Stimulated activated CD8-positive, alpha-beta memory T cell treated with anti-CD3 and anti-CD28 coated beads, Interleukin-4, amount 100 ng/mL, for 24 hours (primary cell): Measurements from ENCODE around the gene YPEL5.
"Not testable (repeated sequence)": the region's sequence is repeated elsewhere in the genome, so short reads cannot be mapped to it uniquely, and the experiment has no call there.

ENCODE experiments used
- DNase-seq: peaks from one replicate; pipeline ENCODE4 v3.0.0-alpha.2; 2020; ENCODE audit warnings: low read depth

Gene YPEL5

GRCh38 chr2:30136764-30137444 is 9.9 kb upstream of the YPEL5 start:
- no peak for DNase-seq

- DNase-seq, result no peak
These were observed 7.5 kb upstream of the YPEL5 start for GRCh38 chr2:30139131-30139870.

- DNase-seq, result no peak
These were observed 5.7 kb upstream of the YPEL5 start for GRCh38 chr2:30141136-30141535.

DNA sequence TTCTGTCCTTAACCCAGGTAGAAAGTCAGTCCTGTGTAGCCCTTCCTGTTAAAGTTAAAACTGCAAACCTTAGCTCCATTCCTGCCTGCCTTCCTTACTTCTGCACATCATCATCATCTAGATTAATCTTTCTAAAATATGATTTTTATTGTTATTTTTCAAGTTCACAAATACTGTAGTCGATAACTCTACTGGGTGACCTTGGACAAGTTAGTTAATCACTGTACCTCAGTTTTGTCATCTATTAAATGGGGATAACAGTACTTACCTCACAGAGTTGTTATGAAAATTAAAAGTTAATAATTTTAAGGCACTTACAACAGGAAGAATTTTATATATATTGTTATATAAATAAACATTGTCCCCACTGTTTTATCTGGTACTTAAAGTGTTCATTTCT is 2.5 kb upstream of the YPEL5 start:
- no peak for DNase-seq

- DNase-seq, result not testable (repeated sequence)
These were observed 1.9 kb upstream of the YPEL5 start for GRCh38 chr2:30144951-30145350.

- no peak for DNase-seq
These were observed 926 bp upstream of the YPEL5 start for GRCh38 chr2:30145826-30146336.

GRCh38 chr2:30147196-30147714 is 448 bp downstream of the YPEL5 start:
- DNase-seq, result no peak

DNA sequence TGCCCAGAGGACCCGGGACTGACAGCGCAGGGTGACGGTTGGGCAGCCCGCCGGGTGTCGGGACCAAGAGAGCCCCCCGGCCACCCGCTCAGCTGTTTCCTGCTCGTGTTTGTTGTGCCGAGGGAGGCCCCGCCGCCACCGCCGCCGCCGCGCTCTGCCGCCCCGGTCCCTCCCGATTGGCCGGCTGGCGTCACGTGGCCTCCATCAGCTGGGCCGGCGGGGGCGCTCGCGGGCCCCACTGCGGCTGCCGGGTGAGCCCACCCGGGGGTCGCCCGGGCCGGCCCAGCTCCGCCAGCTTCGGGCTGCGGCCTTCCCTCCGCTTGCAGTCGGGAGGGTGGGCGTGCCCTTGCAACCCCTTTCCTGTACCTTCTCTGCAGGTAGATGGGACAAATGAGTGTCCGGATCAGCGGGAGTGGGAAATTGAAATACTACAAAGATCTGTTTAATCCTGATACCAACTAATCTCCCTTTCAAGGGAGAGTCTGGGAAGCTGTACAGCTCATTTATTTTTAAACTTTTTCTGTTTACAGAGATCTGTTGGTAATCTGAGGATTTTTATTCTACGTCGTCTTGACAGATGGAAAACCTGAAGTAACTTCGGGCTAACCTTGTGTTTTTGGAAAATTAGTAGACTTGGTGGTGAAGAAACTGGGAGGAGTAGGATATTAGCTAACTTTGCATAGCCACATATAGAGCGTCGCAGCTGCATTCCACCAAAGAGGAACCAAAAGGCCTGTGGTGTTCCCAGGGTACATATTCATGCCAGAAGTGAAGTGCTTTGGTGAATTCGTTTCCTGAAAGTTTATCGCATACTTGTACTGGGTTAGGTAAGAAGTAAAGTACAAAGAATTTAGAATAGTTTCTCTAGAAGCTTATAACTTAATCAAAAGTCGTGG is 1.2 kb downstream of the YPEL5 start:
- DNase-seq, result peak; percentile 71

DNA sequence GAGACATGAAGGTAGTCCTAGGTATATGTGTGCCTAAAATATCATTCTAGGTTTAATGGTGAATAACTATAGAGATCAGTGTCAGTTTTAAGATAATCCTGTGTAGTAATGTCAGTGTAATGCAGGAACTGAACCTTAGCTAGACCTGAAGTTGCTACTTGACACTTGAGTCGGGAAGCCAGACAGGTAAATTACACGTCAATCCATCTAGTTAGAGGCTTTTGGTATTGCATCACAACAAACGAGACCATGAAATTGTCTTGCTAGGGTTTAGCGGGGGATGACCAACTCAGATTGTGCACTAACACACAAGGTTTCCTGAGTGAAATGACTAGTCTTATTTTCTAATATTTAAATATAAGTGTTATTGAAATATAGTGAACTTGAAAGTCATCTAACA is 2.0 kb downstream of the YPEL5 start:
- DNase-seq, result no peak

GRCh38 chr2:30149513-30149912 is 2.7 kb downstream of the YPEL5 start:
- DNase-seq, result no peak

DNA sequence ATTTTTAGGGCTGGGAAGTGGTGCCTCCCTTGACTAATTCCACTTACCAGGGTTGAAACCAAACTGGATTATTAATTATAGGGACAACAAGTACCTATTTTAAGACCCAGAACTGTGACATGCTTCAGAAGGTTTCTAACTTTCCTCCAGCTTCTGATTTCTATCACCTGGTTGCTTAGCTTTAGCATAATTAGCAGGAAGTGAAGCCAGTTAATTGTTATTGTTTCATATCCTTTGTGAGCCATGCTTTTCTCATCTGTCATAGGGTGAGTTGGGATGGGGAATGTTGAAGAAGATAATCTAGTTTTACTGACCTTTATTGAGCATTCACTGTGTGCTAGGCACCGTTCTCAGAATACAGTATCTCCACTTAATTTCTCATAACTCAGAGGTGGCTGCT is 3.2 kb downstream of the YPEL5 start:
- DNase-seq, result no peak

DNA sequence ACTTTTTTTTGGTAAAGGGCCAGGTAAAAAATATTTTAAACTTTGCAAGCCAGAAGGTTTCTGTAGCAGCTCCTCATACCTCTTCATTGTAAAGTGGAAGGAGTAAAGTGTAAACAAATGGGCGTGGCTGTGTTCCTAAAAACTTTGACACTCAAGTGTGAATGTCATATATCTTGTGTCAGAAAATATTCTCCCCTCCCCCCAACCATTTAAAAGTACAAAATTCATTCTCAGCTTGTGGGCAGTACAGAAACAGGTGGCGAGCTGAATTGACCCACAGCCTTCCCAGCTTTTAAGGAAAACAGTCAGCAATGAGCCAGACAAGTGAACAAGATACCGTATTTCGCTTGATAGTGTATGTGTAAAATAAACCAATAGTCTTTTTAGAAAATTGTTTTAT is 4.0 kb downstream of the YPEL5 start:
- DNase-seq, result no peak

DNA sequence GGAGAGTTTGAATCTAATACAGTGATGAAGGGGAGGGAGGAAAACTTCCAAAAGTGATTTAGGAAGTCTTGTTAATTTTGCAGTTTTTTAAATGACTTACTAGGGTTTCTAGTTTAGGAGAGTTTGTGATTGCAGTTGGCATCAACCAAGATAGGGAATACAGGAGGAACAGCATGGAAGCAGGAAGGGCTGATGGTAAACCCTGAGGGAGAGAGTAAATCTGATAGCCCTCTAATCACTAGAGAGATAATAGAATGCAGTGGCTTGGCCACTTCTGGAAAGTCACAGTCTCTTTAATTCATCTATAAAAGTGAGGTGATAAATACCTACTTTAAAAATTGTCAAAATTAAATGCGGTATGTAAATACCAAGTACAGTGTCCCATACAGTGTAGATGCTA is 5.6 kb downstream of the YPEL5 start:
- DNase-seq, result no peak

- DNase-seq, result no peak
These were observed 8.4 kb downstream of the YPEL5 start for GRCh38 chr2:30155202-30155601.

- DNase-seq, result no peak
These were observed 9.3 kb downstream of the YPEL5 start for GRCh38 chr2:30155889-30156658.

GRCh38 chr2:30157616-30158015 is 10.8 kb downstream of the YPEL5 start:
- DNase-seq, result no peak

- DNase-seq, result no peak
These were observed 13.0 kb downstream of the YPEL5 start for GRCh38 chr2:30159766-30160165.

DNA sequence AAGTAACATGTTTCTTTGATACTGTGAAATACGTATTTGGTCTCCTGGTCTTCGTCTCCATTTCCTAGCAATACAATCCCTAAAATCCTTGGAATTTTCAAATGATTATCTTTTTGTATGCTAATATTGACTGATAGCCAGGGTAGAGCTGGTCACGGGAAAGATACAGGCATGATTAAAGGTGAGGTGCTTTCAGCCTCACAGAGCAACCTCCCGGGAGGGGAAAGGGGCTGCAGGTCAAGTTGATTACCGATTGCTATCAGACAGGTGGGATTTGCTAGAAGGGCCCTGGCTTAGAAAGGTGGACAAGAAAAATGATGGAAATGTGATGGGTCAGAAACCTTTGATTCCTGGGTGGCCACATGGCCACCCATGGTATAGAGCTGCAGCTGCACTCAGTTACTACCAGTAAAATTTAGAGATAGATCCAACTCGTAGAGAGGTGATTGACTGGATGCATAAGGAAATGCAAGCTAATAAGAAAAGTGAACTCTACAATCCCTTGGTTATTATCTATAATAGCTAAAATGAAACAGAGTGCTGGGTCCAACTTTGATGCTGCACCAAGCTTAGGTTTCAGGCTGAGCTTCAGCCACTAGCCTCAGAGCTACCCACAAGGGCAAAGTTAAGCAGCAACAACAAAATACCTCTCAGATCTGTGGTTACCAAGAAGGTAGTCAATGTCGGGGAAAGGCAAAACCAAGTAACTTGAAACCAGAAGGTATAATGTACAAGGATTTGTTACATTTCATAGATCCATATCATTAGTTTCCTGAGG is 15.3 kb downstream of the YPEL5 start:
- DNase-seq, result no peak

DNA sequence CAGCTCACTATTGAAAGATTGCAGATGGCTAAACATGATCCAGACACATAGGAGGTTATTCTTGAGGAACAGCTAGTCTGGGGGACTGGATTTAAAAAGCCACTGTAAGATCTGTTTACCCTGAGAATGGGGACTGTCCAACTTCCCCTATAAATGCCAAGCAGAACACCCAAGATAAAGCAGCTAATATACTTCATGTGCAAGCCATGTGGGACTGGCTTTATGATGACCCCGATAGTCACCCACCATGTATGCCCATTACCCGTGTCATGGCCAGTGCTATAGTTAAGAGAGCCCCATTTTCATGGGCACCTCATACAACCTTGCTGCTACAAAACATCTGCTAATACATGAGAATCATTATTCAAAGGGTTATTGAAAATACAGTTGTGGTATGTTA is 16.0 kb downstream of the YPEL5 start:
- DNase-seq, result no peak

DNA sequence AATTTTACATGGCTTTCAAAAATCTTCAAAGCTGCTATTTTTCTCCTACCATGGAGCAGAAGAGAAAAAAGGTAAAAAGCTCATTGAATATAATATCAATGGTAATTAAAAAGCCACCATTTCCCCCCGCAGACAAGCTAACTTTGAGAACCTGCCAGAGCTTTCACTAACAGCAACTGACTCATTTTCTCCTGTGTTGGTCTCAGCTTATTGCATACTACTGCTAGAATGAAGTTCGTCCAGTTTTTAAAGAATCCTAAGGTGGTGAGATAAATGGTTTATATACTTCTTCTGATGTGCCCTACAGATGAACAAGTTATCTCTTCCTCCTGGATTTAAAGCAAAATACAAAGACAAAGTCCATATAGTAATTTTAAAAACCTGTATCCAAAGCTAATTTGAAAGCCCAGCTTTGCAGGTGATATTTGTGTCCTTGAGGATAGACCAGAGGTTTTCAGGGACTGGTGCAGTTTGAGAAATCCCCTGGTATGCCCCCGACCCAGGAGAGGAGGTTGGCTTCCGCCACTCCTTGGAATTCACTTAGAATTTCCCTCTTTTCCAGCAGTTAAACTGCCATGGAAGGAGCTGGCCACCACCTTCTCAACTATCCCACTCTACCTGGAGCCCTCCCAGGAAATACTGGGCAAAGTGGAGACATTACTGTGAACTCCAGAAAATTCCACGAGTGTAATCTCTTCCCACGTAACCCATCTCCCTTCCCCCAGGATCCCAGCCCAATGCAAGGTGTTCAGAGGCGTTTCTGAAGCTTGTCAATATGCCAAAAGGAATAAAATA is 17.5 kb downstream of the YPEL5 start:
- no peak for DNase-seq
